Esophagus muscularis mucosa (tissue), 3 donors: ENCODE results near the gene MRTFA.

ENCODE experiments used
- POLR2AphosphoS5 ChIP-seq, 2 donors: sonication (generic); formaldehyde crosslinking; IDR thresholded peaks; one replicate each; pipeline ENCODE4 v1.6.1; 2017; ENCODE audit warnings: antibody characterized with exemption in 2 of 2
- TF ChIP-seq, protein P1 (sequence below), 3 experiments: fragments of 200-600 bp in 2 of 3; fragments of 450-650 bp in 1 of 3; sonication (generic) in 2 of 3; IDR thresholded peaks; one replicate each; pipeline ENCODE4 v1.5.1; 2017 to 2019; ENCODE audit warnings: antibody characterized with exemption in 3 of 3, mild to moderate bottlenecking in 2 of 3, moderate library complexity in 1 of 3

DNA sequence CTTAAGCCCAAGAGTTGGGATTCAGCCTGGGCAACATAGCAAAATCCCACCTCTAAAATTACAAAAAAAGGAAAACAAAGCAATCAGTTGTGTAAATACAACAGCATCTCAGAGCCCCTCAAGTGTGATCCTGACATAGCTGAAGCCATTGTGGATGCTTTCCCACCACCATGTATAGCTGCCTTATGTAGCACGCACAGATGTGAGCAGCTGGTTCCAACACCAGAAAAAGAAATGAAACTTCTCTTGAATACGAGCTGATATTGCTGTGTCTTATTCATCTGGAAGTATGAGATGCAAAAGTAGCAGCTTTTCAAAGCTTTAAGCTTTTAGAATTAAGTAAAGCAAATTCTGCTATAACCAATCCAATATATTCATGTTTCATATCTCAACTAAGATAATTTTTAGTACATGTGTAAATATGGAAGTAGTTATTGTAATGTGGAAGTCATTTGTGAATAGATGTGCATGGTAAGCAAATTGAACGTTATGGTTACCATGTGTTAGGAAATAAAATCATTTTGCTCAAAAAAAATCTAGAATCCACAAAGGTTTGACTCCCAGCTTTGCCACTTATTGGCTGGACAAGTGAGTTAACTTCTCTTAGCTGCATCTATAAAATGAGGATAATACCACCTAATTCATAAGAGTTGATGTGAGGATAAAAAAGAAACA is 203.0 kb downstream of the MRTFA start:
- TF ChIP-seq POLR2AphosphoS5 (IDR thresholded peaks at IDR 0.05) = no peak
- TF ChIP-seq, protein P1, sequence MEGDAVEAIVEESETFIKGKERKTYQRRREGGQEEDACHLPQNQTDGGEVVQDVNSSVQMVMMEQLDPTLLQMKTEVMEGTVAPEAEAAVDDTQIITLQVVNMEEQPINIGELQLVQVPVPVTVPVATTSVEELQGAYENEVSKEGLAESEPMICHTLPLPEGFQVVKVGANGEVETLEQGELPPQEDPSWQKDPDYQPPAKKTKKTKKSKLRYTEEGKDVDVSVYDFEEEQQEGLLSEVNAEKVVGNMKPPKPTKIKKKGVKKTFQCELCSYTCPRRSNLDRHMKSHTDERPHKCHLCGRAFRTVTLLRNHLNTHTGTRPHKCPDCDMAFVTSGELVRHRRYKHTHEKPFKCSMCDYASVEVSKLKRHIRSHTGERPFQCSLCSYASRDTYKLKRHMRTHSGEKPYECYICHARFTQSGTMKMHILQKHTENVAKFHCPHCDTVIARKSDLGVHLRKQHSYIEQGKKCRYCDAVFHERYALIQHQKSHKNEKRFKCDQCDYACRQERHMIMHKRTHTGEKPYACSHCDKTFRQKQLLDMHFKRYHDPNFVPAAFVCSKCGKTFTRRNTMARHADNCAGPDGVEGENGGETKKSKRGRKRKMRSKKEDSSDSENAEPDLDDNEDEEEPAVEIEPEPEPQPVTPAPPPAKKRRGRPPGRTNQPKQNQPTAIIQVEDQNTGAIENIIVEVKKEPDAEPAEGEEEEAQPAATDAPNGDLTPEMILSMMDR (IDR thresholded peaks at IDR 0.05) = no peak
